Transverse colon (tissue), 4 donors: Measurements from ENCODE around the gene ARHGAP42. TPM values are rescaled to one million over a fixed set of nuclear protein-coding genes. Genes with fewer than 3 reads are reported as not detected.

ENCODE experiments used
- DNase-seq: peaks from one replicate; pipeline ENCODE4 v3.0.0-alpha.2; 2019
- H3K27ac ChIP-seq, 4 donors: fragments of 200-600 bp; sonication (generic); 2 replicates each; pipeline ENCODE4 v1.5.1; 2016 to 2018; ENCODE audit warnings: inconsistent platforms in 4 of 4
- H3K27me3 ChIP-seq: fragments of 200-600 bp; sonication (generic); 2 replicates; pipeline ENCODE4 v1.5.1; 2017; ENCODE audit warnings: inconsistent platforms
- H3K36me3 ChIP-seq, 4 donors: fragments of 200-600 bp; sonication (generic); 2 replicates each; pipeline ENCODE4 v1.5.1; 2017 to 2019; ENCODE audit warnings: inconsistent platforms in 4 of 4
- H3K4me1 ChIP-seq, 4 donors: fragments of 200-600 bp; sonication (generic); 2 replicates each; pipeline ENCODE4 v1.5.1; 2017 to 2020; ENCODE audit warnings: inconsistent platforms in 4 of 4
- H3K4me3 ChIP-seq, 4 donors: fragments of 200-600 bp; sonication (generic); 1 replicate in 1 of 4; 2 replicates in 3 of 4; pipeline versions ENCODE4 v1.5.1 to v1.6.1; 2017 to 2019; ENCODE audit warnings: inconsistent platforms in 4 of 4
- H3K9me3 ChIP-seq, 2 donors: fragments of 200-600 bp; sonication (generic); 2 replicates each; pipeline ENCODE4 v1.5.1; 2017 to 2019; ENCODE audit warnings: inconsistent platforms in 2 of 2
- EP300 ChIP-seq: sonication (generic); formaldehyde crosslinking; IDR thresholded peaks from one replicate; pipeline ENCODE4 v1.6.1; 2017; ENCODE audit warnings: antibody characterized with exemption, low read depth
- POLR2A ChIP-seq: fragments of 450-650 bp; IDR thresholded peaks from one replicate; pipeline ENCODE4 v1.6.1; 2016; ENCODE audit warnings: antibody characterized with exemption, mild to moderate bottlenecking, moderate library complexity
- POLR2AphosphoS5 ChIP-seq, 3 donors: sonication (generic); formaldehyde crosslinking; IDR thresholded peaks; one replicate each; pipeline ENCODE4 v1.6.1; 2016; ENCODE audit warnings: antibody characterized with exemption in 3 of 3
- WGBS, 2 donors: methylation state at CpG; one replicate each; pipeline ENCODE4 v1.1.5; 2018; ENCODE audit warnings: low coverage in 1 of 2; 5-methylcytosine and 5-hydroxymethylcytosine counted together
- in situ Hi-C, 4 donors: fragments of 200-750 bp; cut with MboI; loops; one replicate each; pipeline versions ENCODE4 v1.15.0 to v1.15.1; 2017; ENCODE audit warnings: low sequenced_read_pairs in 3 of 4, low pct_ligation_motif_present in 1 of 4, low pct_unique_long_range_greater_than_20kb in 1 of 4
- intact Hi-C: fragments of 100-400 bp; cut with DNase I; formaldehyde crosslinking; loops from one replicate; pipeline ENCODE4 v1.15.1; 2023; ENCODE audit warnings: low total_unique reads
- total RNA-seq, 4 donors: library from RNA; depleted of rRNA; stranded (reverse); fragments of >200 nt; gene quantifications; one replicate each; pipeline ENCODE4 v1.1.0, GENCODE V29; 2016
- TF ChIP-seq, protein P1 (sequence below), 5 experiments: fragments of 200-600 bp in 3 of 5; fragments of 450-650 bp in 2 of 5; sonication (generic) in 3 of 5; IDR thresholded peaks; 1 replicate in 2 of 5; 2 replicates in 3 of 5; pipeline ENCODE4 v1.5.1; 2016 to 2017; ENCODE audit warnings: antibody characterized with exemption in 5 of 5, inconsistent platforms in 3 of 5, mild to moderate bottlenecking in 2 of 5, moderate library complexity in 1 of 5

Gene ARHGAP42
- total RNA-seq, 4 donors from 2014 or later: 33.3 to 62.5 (median 40.9) TPM

DNA sequence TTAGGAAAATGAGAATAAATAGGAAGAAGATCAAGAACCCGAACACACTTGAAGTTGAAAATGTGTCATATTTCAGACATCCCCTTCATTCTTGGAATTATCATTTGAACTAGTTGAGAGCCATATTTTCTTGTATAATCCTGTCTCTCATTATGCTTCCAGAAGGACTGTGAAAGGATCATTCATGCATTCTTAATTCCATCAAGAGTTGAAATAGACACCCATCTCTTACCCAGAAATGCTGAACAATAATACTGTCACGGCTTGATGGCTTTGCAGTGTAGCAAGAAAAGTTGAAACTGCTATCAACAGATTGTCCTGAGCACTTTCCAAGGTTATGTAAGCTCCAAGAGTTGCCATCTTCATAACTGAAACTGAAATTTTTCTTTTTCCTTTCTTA is 79.7 kb downstream of the ARHGAP42 start:
- in situ Hi-C loops (no loop called here), intact Hi-C loops (no loop called here)
- Histone ChIP-seq H3K9me3 (no peaks in the 10 kb centered on the region), H3K4me3 (no peak overlapping the region), H3K27ac (no peak overlapping the region), H3K27me3 (no peaks in the 10 kb centered on the region), H3K36me3 (no peaks in the 10 kb centered on the region), H3K4me1 (peaks cover 0 to 6% (median 2%) of the 10 kb centered on the region in 4 donors)
- TF ChIP-seq POLR2A: no peak
- no peak for TF ChIP-seq EP300
- no peak for TF ChIP-seq POLR2AphosphoS5 (IDR thresholded peaks at IDR 0.05)
- TF ChIP-seq, protein P1, sequence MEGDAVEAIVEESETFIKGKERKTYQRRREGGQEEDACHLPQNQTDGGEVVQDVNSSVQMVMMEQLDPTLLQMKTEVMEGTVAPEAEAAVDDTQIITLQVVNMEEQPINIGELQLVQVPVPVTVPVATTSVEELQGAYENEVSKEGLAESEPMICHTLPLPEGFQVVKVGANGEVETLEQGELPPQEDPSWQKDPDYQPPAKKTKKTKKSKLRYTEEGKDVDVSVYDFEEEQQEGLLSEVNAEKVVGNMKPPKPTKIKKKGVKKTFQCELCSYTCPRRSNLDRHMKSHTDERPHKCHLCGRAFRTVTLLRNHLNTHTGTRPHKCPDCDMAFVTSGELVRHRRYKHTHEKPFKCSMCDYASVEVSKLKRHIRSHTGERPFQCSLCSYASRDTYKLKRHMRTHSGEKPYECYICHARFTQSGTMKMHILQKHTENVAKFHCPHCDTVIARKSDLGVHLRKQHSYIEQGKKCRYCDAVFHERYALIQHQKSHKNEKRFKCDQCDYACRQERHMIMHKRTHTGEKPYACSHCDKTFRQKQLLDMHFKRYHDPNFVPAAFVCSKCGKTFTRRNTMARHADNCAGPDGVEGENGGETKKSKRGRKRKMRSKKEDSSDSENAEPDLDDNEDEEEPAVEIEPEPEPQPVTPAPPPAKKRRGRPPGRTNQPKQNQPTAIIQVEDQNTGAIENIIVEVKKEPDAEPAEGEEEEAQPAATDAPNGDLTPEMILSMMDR (IDR thresholded peaks at IDR 0.05): no peak
- WGBS, 2 donors: 83 to 88% methylated on average over 2 of the region's 2 CpGs
- no peak for DNase-seq

DNA sequence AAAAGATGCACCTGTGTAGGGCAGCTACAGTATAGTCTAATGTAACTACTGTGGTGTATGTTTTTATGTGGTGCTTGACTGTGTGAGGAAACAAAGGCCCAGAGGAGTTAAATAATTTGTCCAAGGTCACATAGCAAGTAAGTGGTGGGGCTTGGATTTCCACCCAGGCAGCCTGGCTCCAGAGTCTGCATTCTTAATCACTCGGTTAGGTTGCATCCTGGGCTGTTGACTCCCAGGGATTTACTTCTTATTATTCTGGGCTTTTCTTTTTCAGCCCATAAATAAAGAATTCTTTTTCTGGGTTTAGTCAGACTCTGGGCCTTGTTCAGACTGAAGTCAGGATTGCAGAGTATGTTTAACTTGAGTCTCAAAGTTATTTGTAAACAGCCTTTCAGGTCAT is 82.1 kb downstream of the ARHGAP42 start:
- TF ChIP-seq POLR2A (no peak), POLR2AphosphoS5 (IDR thresholded peaks at IDR 0.05) (no peak), EP300 (no peak)
- TF ChIP-seq, protein P1 (IDR thresholded peaks at IDR 0.05): no peak

DNA sequence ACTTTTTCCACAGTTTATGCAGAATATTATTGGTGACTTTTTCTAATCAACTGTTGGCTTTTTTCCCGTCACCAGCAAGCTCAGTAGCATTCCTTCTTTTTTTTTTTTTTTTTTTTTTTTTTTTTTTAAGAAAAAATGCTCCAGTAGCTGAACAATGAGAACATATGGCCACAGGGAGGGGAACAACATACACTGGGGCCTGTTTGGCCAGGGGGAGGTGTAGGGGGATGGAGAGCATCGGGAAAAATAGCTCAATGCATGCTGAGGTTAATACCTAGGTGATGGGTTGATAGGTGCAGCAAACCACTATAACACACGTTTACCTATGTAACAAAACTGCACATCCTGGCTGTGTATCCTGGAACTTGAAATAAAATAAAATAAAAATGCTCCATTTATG is 82.5 kb downstream of the ARHGAP42 start:
- WGBS, 2 donors: 63 to 69% methylated on average over 3 of the region's 3 CpGs
- no peaks in the 10 kb centered on the region for H3K36me3 ChIP-seq
- in situ Hi-C loops (no loop called here), intact Hi-C loops (no loop called here)
- H3K4me1 ChIP-seq: peaks cover 0 to 10% (median 4%) of the 10 kb centered on the region in 4 donors
- no peak for TF ChIP-seq EP300
- TF ChIP-seq, protein P1 (IDR thresholded peaks at IDR 0.05): no peak
- TF ChIP-seq POLR2AphosphoS5 (IDR thresholded peaks at IDR 0.05): no peak
- no peak for TF ChIP-seq POLR2A
- no peak overlapping the region for H3K4me3 ChIP-seq
- DNase-seq: no peak
- no peak overlapping the region for H3K27ac ChIP-seq
- H3K27me3 ChIP-seq: no peaks in the 10 kb centered on the region
- H3K9me3 ChIP-seq: no peaks in the 10 kb centered on the region

More for the DNA sequence above, 82.1 kb downstream of the ARHGAP42 start:
- Histone ChIP-seq H3K36me3 (no peaks in the 10 kb centered on the region), H3K27me3 (no peaks in the 10 kb centered on the region), H3K4me1 (peaks cover 0 to 7% (median 2%) of the 10 kb centered on the region in 4 donors), H3K4me3 (no peak overlapping the region), H3K9me3 (no peaks in the 10 kb centered on the region), H3K27ac (no peak overlapping the region)
- in situ Hi-C loops (no loop called here), intact Hi-C loops (no loop called here)
- 71% methylated on average over 1 of the region's 1 CpG; no CpG with 5 or more reads in 1 of the 2 donors for whole genome bisulfite sequencing, 2 donors
- DNase-seq: no peak

DNA sequence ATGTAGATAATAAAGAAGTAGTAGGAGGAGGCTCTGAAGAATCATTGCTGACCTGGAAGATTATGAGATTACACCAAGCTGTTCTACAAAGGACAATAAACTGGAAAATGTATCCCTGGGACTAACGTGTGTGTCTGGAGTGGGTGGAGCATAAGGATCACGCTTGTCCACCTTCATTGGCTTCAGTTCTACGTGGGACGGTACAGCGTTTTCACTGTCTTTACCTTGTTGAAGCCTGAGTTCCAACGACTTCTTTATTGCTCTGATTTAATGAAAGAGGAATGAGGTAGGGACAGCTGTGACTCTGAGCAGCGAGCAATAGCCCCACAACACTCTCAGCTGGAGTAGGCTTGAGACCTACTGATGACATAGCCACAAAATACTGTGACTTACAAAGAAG is 87.0 kb downstream of the ARHGAP42 start:
- intact Hi-C loops (no loop called here), in situ Hi-C loops (no loop called here)
- no peaks in the 10 kb centered on the region for H3K27me3 ChIP-seq
- peak in 1 of 3 donors; percentile 21 for TF ChIP-seq POLR2AphosphoS5 (IDR thresholded peaks at IDR 0.05)
- no peak for TF ChIP-seq EP300
- DNase-seq: peak; percentile 38
- peaks cover 0 to 48% (median 23%) of the 10 kb centered on the region in 4 donors for H3K4me1 ChIP-seq
- H3K27ac ChIP-seq: peak overlapping the region; percentile 46 to 87 (median 64)
- 54 to 72% methylated on average over 7 of the region's 7 CpGs for WGBS, 2 donors
- H3K36me3 ChIP-seq: no peaks in the 10 kb centered on the region
- H3K4me3 ChIP-seq: no peak overlapping the region
- H3K9me3 ChIP-seq: no peaks in the 10 kb centered on the region

DNA sequence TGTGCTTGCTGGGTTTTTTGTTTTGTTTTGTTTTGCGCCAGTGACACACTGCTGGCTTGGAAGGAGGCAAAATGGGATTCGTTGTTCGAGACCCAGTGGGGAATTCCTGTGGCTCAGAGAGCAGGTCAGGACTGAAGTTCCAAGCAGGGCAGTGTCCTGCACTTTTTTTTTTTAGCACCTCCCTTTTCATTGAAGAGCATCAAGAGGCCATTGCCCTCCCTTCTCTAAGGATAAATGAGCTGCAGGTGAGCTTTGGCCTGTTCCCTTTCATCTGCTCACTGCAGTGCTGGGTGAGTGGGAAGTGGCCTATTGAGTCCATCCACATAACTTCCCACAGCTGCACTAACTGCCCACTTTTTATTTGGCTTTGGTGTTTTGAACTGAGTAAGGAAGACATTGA is 87.8 kb downstream of the ARHGAP42 start:
- DNase-seq: no peak

More for the DNA sequence above, 87.8 kb downstream of the ARHGAP42 start:
- Histone ChIP-seq H3K36me3 (no peaks in the 10 kb centered on the region), H3K27ac (peak overlapping the region; percentile 46 to 87 (median 64)), H3K4me1 (peaks cover 0 to 48% (median 23%) of the 10 kb centered on the region in 4 donors), H3K9me3 (no peaks in the 10 kb centered on the region), H3K4me3 (no peak overlapping the region), H3K27me3 (no peaks in the 10 kb centered on the region)
- 70 to 95% methylated on average over 3 of the region's 3 CpGs for WGBS, 2 donors
- intact Hi-C loops (no loop called here), in situ Hi-C loops (no loop called here)
- TF ChIP-seq POLR2AphosphoS5 (IDR thresholded peaks at IDR 0.05): no peak
- TF ChIP-seq, protein P1 (IDR thresholded peaks at IDR 0.05): no peak
- TF ChIP-seq EP300: no peak
- no peak for TF ChIP-seq POLR2A
